HG03175 (cell line): ENCODE measurements around the gene ABLIM1.

Source experiments
- ATAC-seq: cut with Tn5 transposase; IDR thresholded peaks from one replicate; pipeline ENCODE4 v1.9.1; 2021; ENCODE audit warnings: mild to moderate bottlenecking, moderate library complexity; ENCODE audit not compliant: unreplicated experiment

Gene ABLIM1

GRCh38 chr10:114624951-114625780 lies 32.9 kb downstream of the ABLIM1 start:
- ATAC-seq, result no peak

DNA sequence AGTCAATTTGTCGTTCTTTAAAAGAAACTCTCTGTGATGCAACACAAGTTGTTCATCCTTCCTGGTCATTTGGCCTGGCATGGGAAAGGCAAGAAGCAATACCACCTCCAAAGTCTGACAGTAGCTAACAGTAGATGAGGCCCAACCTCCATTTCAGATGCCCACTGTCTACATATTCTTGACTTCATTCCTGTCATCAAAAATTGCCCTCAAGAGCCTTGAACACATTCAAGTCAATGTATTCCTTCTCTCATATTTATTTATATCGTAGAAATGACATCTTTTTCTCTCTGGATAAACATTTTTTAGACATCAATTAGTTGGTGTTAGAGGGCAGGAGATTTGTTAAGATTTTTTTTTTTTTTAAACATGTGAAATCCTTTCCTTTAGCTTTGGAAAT lies 33.7 kb downstream of the ABLIM1 start:
- no peak for ATAC-seq

- no peak for ATAC-seq
Measured at GRCh38 chr10:114623661-114624294, 34.3 kb downstream of the ABLIM1 start.

DNA sequence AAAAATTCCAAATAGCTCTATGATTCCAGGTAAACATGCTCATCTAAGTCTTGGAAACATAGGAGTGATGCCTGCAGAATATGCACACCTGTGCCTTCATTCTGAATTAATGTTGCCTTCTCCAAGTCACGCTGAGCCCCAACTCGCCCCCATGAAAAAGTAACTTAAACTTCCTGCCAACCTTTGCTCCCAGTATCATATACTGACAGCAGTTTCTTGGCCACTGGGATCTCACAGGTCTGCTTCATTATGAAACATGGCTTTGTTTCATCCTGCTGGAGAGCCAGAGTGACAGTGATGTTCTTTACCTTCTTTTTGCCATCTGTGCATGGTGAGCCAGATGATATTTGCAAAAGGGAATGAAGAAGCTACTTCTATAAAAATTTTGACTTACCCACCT lies 34.9 kb downstream of the ABLIM1 start:
- no peak for ATAC-seq

GRCh38 chr10:114618722-114619121 lies 39.4 kb downstream of the ABLIM1 start:
- ATAC-seq, result no peak

GRCh38 chr10:114616516-114616915 lies 41.6 kb downstream of the ABLIM1 start:
- ATAC-seq, result no peak

GRCh38 chr10:114616103-114616502 lies 42.0 kb downstream of the ABLIM1 start:
- no peak for ATAC-seq

DNA sequence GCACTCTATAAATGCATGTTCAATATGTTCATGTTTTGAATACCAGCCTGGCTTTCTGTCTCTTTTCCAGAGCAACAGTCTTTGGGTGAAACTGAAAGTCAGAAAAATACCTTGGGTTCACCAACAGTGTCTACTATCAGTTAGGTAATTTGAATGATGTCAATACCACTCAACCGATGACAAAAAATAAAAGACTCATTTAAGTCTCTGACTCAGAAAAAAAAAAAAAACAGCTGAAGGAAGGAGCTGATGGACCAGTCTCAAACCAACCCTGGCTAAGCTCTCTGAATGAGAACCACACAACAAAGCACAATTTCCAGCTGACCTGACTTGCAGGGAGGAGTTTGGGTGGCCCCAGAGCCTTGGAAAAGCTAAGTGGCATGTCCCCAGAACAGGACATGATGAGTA lies 42.5 kb downstream of the ABLIM1 start:
- peak; percentile 97 for ATAC-seq

DNA sequence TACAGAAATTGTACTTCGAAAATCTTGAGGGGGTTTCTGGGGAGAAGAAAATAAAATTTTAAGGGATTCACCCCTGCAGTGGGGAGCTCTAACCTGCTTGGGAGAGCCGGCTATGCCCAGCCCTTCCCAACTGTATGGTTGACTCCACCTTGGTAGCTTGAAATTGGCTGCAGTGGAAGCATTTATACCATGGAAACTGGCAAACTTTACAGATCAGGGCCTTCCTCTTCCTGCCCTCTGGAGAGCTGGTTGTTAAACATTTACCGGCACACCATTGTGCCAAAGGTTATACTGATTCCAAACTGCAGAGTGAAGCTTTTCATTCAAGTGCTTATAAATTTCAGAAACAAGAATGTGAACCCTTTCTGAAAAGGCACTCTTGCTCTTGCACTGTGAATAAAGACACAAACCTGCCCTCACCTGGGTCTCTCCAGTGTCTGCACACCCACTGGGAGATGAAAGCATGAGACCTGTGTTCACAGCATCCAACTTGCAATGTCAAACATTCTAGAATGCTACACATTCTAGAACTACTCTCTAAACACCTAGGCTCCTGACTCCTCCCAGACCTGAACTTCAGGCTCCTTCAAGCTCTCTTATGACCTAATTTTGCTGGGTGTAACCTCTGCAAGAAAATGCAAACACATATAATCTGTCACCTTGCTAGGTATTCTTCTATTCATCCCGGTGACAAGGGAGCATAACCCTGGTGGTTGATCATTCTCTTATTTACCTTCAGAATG lies 44.7 kb downstream of the ABLIM1 start:
- no peak for ATAC-seq

- no peak for ATAC-seq
Measured at GRCh38 chr10:114611617-114612016, 46.5 kb downstream of the ABLIM1 start.

DNA sequence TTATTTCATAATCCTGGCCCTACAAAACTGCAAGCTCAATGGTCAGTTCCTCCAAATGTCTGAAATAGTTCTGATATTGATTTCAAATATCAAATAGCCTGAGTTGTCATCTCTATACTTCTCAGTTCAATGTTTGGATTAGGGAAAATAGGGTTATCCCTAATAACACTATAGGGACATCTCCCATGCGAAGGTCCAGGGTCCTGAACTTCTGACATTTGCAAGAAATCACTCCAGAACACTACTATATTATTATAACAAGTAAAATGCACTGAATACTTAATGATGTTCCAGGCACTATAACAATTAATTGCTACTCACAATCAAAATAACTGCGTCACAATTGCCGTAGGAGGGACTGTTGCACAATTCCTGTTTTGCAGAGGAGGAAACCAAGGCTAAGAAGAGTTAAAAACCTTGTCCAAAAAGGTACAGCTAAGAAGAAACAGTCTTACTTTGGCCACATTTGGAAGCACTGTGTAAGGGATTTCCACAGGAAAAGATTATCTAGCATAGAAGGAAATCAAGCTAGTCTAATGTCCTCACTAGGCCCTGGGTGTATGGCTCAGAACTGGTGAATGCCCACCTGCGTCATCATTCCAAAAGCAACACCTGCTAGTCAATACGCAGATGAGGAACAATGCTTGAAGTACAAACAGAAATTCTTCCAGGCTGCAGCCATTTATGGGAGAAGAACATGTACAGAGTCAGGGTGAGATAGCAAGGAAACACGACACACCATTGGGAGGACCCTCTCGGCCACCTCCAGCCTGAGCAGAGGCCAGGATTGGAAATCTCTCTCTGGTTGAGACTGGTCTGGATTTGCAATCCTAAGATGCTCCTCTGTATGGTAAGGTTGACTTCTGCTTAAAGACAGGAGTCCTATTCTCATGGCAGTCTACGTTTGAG lies 48.3 kb downstream of the ABLIM1 start:
- ATAC-seq, result no peak

- ATAC-seq, result no peak
Measured at GRCh38 chr10:114607358-114607998, 50.6 kb downstream of the ABLIM1 start.

GRCh38 chr10:114605155-114605797 lies 52.8 kb downstream of the ABLIM1 start:
- ATAC-seq, result peak; percentile 65

GRCh38 chr10:114604357-114605130 lies 53.5 kb downstream of the ABLIM1 start:
- peak; percentile 13 for ATAC-seq

DNA sequence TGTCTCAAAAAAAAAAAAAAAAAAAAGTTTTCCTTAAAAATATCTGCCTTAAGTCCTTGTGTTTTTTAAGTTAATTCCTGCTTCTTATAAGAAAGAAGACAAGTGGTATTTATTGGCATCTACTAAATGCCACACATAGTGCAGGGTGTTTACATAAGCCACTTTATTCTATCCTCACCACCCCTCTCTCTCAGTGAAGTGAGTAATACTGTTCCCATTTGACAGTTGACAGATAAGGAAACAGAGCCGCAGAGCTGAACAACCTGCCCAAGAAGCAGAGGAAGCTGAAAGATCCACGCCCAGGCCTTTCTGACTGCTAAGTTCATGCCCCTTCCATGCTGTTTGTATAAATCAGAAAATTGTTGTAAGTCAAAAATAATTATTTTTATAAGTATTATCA lies 54.1 kb downstream of the ABLIM1 start:
- no peak for ATAC-seq

- no peak for ATAC-seq
Measured at GRCh38 chr10:114603303-114603702, 54.8 kb downstream of the ABLIM1 start.

DNA sequence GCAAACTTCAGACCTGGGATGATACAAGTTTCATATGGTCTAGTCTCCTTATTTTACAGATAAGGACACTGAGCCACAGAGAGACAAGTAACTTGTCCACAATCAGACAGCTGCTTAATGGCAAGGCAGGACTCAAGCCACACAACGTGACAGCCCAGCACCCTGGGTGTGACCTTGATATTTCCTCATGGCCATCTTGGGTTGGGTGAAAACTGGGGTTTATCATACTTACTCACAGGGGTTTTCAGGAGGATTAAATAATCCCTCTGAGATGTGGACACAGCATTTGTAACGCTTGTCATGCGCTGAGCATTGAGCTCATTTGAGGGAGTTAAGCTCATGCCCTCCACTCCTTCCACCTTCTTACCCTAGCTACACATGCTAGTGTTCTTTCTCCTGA lies 58.0 kb downstream of the ABLIM1 start:
- ATAC-seq, result no peak

DNA sequence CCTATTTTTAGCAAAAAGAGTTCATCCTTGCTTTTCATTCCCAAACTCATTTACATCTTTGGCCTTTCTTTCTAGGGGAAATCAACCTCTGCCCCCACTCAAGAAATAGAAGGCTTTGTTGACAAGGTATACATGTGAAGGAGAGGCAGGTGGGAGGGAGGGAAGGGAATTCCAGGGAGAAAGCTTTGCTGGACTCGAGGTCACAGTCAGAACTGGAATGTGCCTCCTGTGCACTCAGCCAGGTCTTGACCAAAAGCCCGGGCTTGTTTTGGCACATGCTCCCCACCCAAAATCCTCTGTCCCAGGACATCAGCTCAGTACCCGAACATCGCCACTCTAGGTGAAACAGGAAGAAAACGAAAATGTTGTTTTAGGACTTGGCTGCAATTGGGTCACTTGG lies 61.3 kb downstream of the ABLIM1 start:
- no peak for ATAC-seq
